Fibroblast of pulmonary artery (primary cell): ENCODE measurements around the gene ACAP2.
A peak's percentile ranks its signal among the peaks of the same experiment; 100 is the strongest.

ENCODE experiments used
- DNase-seq: peaks from one replicate; pipeline ENCODE4 v3.0.0-alpha.2; 2010; ENCODE audit warnings: low read depth
- H3K4me3 ChIP-seq: replicated peaks from 2 replicates; pipeline ENCODE4 v1.5.1; 2011; ENCODE audit warnings: low read depth, mild to moderate bottlenecking, control low read depth, low read length, moderate library complexity
- TF ChIP-seq, protein P1 (sequence below): IDR thresholded peaks from 2 replicates; pipeline ENCODE4 v1.5.1; 2011; ENCODE audit warnings: mild to moderate bottlenecking, control low read depth, low read length, inconsistent platforms; ENCODE audit errors: missing control alignments

Gene ACAP2

GRCh38 chr3:195441992-195442572 is 738 bp downstream of the ACAP2 start:
- DNase-seq, result peak; percentile 42
- peak overlapping the region; percentile 73 for H3K4me3 ChIP-seq
- TF ChIP-seq, protein P1, sequence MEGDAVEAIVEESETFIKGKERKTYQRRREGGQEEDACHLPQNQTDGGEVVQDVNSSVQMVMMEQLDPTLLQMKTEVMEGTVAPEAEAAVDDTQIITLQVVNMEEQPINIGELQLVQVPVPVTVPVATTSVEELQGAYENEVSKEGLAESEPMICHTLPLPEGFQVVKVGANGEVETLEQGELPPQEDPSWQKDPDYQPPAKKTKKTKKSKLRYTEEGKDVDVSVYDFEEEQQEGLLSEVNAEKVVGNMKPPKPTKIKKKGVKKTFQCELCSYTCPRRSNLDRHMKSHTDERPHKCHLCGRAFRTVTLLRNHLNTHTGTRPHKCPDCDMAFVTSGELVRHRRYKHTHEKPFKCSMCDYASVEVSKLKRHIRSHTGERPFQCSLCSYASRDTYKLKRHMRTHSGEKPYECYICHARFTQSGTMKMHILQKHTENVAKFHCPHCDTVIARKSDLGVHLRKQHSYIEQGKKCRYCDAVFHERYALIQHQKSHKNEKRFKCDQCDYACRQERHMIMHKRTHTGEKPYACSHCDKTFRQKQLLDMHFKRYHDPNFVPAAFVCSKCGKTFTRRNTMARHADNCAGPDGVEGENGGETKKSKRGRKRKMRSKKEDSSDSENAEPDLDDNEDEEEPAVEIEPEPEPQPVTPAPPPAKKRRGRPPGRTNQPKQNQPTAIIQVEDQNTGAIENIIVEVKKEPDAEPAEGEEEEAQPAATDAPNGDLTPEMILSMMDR, result no peak

DNA sequence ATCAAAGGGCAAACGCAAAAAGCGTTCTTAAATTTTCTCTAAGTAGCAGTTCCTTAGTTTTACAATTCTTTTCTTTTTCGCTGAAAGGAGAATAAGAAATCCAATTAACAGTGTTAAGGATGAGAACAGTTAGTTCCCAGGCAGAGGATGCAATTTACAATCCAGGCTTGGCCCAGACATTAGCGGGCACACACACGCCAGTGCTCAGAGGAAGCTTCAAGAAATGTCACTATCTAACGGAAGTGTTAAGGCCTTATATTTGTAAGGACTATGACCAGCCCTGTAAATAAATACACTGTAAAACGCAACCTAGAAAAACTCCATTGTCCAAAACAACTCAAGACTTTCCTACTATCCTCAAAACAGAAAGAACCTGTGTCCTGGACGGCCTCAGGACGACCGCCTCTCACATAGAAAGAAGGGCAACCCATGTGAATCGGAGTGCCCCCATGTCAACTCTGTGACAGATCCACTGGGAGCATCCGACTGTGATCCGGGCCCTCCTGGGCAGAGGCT is 1.3 kb downstream of the ACAP2 start:
- peak overlapping the region; percentile 73 for H3K4me3 ChIP-seq
- TF ChIP-seq, protein P1, result no peak
- peak; percentile 14 for DNase-seq

DNA sequence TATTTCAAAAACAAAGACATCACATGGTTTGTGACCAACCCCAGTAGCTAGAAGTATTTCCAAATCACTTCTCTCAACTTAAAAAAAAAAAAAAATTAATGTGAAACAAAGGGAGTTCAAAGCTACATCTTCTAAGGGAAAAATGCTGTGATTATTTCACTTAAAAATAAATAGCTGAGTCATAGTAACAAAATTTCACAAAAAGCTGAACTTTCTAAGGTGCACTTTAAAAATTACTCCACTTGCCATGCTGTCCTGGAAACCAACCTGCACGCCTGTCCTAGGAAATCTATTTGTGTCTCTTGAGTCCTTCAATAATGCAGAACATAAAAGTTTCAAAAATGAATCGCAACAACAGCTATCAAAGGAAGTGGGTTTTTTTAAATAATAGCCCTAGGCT is 1.8 kb downstream of the ACAP2 start:
- TF ChIP-seq, protein P1, result no peak
- H3K4me3 ChIP-seq, result peak overlapping the region; percentile 73
- DNase-seq, result peak; percentile 32

DNA sequence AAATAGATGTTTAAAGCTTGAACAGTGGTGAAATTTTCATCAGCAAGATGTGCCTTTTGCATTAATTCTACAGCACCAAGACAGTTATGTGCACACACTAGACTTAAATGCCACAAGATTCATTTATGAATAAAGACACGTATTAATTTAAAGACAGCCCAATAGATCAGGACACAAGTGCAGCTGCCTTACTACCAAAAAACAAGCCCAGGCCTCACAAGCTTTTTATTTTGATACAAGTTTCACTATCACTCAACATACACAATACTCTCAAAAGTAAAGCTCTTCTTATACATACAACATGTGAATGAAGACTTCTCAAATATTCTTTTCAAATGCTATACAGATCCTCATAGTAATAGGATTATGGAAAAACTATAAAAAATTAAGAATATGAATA is 2.4 kb downstream of the ACAP2 start:
- H3K4me3 ChIP-seq, result peak overlapping the region; percentile 73
- TF ChIP-seq, protein P1, result no peak
- DNase-seq, result no peak

- no peak for DNase-seq
- TF ChIP-seq, protein P1, result no peak
- H3K4me3 ChIP-seq, result no peak overlapping the region
Measured at GRCh38 chr3:195438371-195438770, 4.4 kb downstream of the ACAP2 start.

DNA sequence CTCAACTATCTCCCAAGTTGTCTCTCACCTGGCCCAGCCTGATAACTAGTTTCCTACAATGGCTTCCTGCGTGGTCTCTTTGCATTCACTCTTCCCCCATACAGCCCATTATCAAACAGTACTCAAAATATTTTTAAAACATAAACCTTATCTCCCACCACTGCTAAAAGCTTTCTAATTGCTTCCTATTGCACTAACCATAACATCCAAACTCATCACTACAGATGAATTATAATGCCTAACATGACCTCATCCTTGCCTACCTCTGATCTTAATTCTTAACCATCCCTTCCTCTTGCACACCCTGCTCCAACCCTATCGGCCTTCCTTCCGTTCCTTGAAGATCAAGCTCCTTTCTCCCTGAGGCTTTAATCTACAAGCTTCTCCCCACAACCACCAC is 17.0 kb downstream of the ACAP2 start:
- TF ChIP-seq, protein P1, result no peak
- no peak for DNase-seq
- no peak overlapping the region for H3K4me3 ChIP-seq

GRCh38 chr3:195423818-195424217 is 19.0 kb downstream of the ACAP2 start:
- no peak for DNase-seq
- TF ChIP-seq, protein P1, result no peak
- no peak overlapping the region for H3K4me3 ChIP-seq
